Peyer's patch (tissue), 4 donors: ENCODE data around the gene BEGAIN.

ENCODE experiments used
- CTCF ChIP-seq, 6 experiments: fragments of 450-650 bp in 4 of 6; fragments of 200-600 bp in 2 of 6; sonication (generic) in 1 of 6; IDR thresholded peaks; one replicate each; pipeline ENCODE4 v1.5.1; 2017 to 2019; ENCODE audit warnings: antibody characterized with exemption in 6 of 6, mild to moderate bottlenecking in 3 of 6, moderate library complexity in 1 of 6
- POLR2A ChIP-seq, 2 donors: fragments of 450-650 bp; IDR thresholded peaks; one replicate each; pipeline ENCODE4 v1.5.1; 2017; ENCODE audit warnings: antibody characterized with exemption in 2 of 2, mild to moderate bottlenecking in 2 of 2, moderate library complexity in 2 of 2

GRCh38 chr14:100494645-100495044 lies 92.6 kb downstream of the BEGAIN start:
- no peak for TF ChIP-seq CTCF (IDR thresholded peaks at IDR 0.05)
- TF ChIP-seq POLR2A (IDR thresholded peaks at IDR 0.05): no peak
